ENCODE data around the gene LAMP2. TPM values are rescaled to one million over a fixed set of nuclear protein-coding genes. Genes with fewer than 3 reads are reported as not detected.
A peak's percentile ranks its signal among the peaks of the same experiment; 100 is the strongest.

Gene LAMP2
- total and polyA plus RNA-seq, 9 of the 15 experiments (the other 6 are each of a cell fraction or from before 2014, with no cell fraction given) = 22.3 to 77.7 (median 48.6) TPM

- Histone ChIP-seq H3K27me3 (ENCODE audit: control insufficient read depth in 2 of 2, insufficient read depth in 2 of 2, low read length in 2 of 2) (no peaks in the 10 kb centered on the region), H3K4me1 (replicated peaks in 1 of 2; ENCODE audit: control insufficient read depth in 2 of 2, insufficient read depth in 2 of 2, low read length in 2 of 2) (peaks cover 3 to 29% of the 10 kb centered on the region in 2 experiments; a peak in 4 of 5 replicates), H3K27ac (ENCODE audit: extremely low read depth, low read depth, low read length) (peak overlapping the region; percentile 38; the same call in 1 of the 3 replicates), H3K36me3 (ENCODE audit: control insufficient read depth, insufficient read depth, low read length) (peaks cover 25% of the 10 kb centered on the region; the same call in 2 of the 3 replicates), H2AFZ (ENCODE audit: low read depth, low read length) (no peak overlapping the region), H3K9ac (ENCODE audit: insufficient read depth in 1 of 2, low read depth in 2 of 2, low read length in 2 of 2) (peak overlapping the region in 1 of 2 experiments; percentile 28; a peak in 1 of 4 replicates), H3K79me2 (ENCODE audit: control insufficient read depth, insufficient read depth, low read length) (peaks cover 38% of the 10 kb centered on the region), H3K4me2 (ENCODE audit: insufficient read depth, low read length) (peak overlapping the region; percentile 37; the same call in 1 of the 2 replicates), H3K9me1 (ENCODE audit: control insufficient read depth, insufficient read depth, low read length) (no peaks in the 10 kb centered on the region), H3K9me3 (replicated peaks; ENCODE audit: control insufficient read depth, insufficient read depth, low read depth, low read length) (no peaks in the 10 kb centered on the region), H4K20me1 (replicated peaks; ENCODE audit: control insufficient read depth, insufficient read depth, low read length) (no peaks in the 10 kb centered on the region; the same call in 1 of the 2 replicates), H3K4me3 (no peak overlapping the region)
- in situ Hi-C loops (cut with MboI) (no loop called here), intact Hi-C loops (cut with micrococcal nuclease) (no loop called here)
- FAIRE-seq = no peak
- ATAC-seq = peak; percentile 25; the same call in 2 of the 3 replicates
- ChIA-PET POLR2A (interaction anchor here (0.6 to 1.2 kb wide), 2 partner anchors 8 to 11 kb away, joined by 4 read pairs; no protein-coding TSS in a partner anchor), CTCF (ENCODE audit: low intra/inter-chr PET ratio) (no interaction called here)
- DNase-seq (ENCODE audit: extremely low read depth in 1 of 4, low spot score in 3 of 4) = peak in 2 of 4 experiments; percentile 21 to 30
- TF ChIP-seq MLLT1 (IDR thresholded peaks at IDR 0.05) = peak in 1 of 2 experiments; percentile 85; a peak in 2 of 4 replicates
- peak; percentile 88 for TF ChIP-seq HMBOX1 (IDR thresholded peaks at IDR 0.05)
- peak; percentile 49; the same call in 1 of the 2 replicates for TF ChIP-seq TEAD4 (IDR thresholded peaks at IDR 0.05; ENCODE audit: low read length)
- no peak for TF ChIP-seq TEAD4 (CRISPR knock-in tag; IDR thresholded peaks at IDR 0.05; ENCODE audit: borderline replicate concordance)
- TF ChIP-seq RNF2 (IDR thresholded peaks at IDR 0.05) = 0 out of 2 replicates have a peak, but pooled peaks have one; percentile 34
- no peak for TF ChIP-seq PYGO2 (tag; IDR thresholded peaks at IDR 0.05)
- TF ChIP-seq SMARCE1 (IDR thresholded peaks at IDR 0.05) = peak; percentile 25; the same call in 1 of the 2 replicates
- TF ChIP-seq KLF10 (CRISPR knock-in tag; IDR thresholded peaks at IDR 0.05) = no peak
- TF ChIP-seq ATF7 (IDR thresholded peaks at IDR 0.05) = peak; percentile 51; the same call in 1 of the 2 replicates
- peak; percentile 95; the same call in 1 of the 2 replicates for TF ChIP-seq ESRRA (IDR thresholded peaks at IDR 0.05; ENCODE audit: borderline replicate concordance, low read depth)
- no peak for TF ChIP-seq KDM4B (IDR thresholded peaks at IDR 0.05; ENCODE audit: borderline replicate concordance in 2 of 2, low read depth in 1 of 2)
- TF ChIP-seq RUNX1 (IDR thresholded peaks at IDR 0.05; ENCODE audit: low read depth) = peak; percentile 32; the same call in 1 of the 2 replicates
- TF ChIP-seq DPF2 (IDR thresholded peaks at IDR 0.05) = 0 out of 2 replicates have a peak, but pooled peaks have one; percentile 15
- TF ChIP-seq SMARCA4 (IDR thresholded peaks at IDR 0.05) = peak; percentile 33; the same call in 1 of the 2 replicates
- BruUV-seq (replicated peaks) = no TSS peak
- 8% methylated on average over 4 of the region's 4 CpGs for WGBS (ENCODE audit: insufficient coverage, low coverage, missing lambda C conversion rate)
Measured at GRCh38 chrX:120456973-120457372, 12.1 kb downstream of the LAMP2 start.

Measured in K562 (cell line).